CMK (cell line): ENCODE measurements around the gene CCDC167.

ENCODE experiments used
- DNase-seq: peaks from one replicate; pipeline ENCODE4 v3.0.0-alpha.2; 2010; ENCODE audit warnings: low read depth

Gene CCDC167

DNA sequence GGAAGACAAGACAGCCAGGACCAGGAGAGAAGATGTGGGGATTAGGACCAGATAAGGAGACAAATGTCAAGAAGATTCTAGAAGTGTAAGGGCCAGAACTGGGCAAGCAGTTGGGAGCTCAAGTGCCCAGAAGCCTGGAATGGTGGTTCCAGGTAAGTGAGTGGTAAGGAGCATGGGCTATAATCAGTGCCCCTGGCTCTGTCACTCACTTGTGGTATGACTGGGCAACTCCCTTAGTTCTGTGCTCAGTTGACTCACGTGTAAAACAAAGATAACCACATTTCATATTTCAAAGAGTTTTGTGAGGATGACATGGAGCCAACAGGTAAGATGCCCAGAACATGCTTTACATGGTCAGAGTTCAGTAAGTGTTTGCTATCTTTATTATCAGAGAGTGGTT is 11.2 kb downstream of the CCDC167 start:
- no peak for DNase-seq

GRCh38 chr6:37487591-37488380 is 11.9 kb downstream of the CCDC167 start:
- DNase-seq, result no peak

DNA sequence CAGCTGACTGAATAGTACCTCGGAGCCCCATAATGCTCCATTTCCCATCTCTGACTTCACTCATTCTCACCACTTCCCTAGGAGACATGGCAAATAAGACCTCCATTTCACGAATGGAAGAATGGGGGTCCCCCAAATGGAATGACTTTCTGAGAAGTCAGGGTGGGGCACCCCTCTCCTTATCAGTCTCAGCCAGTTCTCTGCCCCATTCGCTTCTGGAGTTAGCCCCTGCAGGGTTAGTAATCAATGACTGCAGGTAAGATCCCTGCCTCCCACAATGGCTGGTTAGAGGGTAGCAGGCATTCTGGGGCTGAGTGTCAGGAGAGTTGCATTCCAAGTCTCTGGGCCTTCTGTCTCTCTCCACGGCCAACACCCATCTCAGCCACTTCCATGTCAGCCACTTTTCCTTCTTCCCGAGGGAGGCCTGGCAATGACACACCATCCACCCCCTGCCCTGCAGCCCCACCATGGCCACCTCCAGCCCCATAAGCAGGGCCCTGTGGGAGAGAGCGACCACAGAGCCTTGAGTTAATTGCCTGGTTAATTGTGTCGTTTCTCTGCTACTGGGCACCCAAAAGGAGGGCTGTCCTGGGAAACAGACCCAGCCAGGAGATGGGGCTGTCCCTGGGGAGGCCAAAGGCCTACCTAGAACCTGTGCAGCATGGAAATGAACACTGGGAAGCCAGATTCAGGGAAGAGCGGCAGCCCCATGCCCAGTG is 13.4 kb downstream of the CCDC167 start:
- DNase-seq, result no peak

- DNase-seq, result no peak
Measured at GRCh38 chr6:37485291-37485702, 14.4 kb downstream of the CCDC167 start.

DNA sequence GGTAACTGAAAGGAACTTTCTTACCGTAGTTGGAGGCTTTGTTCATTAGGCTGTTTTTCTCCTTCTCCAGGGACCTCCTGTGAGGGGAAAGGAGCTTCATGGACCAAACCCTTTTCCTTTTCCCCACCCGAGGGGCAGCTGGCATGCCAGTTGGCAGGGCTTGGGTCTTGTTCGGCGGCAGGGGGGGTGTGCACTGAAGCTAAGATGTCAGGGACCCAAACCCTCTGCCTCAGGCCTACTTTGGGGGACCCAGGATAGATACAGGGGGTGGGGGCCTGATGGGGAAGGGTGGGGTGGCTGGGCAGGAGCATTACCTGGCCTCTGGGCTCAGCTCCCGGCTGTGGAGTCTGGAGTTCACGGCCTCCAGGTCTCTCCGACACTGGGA is 14.9 kb downstream of the CCDC167 start:
- no peak for DNase-seq

- DNase-seq, result no peak
Measured at GRCh38 chr6:37483917-37484785, 15.5 kb downstream of the CCDC167 start.

DNA sequence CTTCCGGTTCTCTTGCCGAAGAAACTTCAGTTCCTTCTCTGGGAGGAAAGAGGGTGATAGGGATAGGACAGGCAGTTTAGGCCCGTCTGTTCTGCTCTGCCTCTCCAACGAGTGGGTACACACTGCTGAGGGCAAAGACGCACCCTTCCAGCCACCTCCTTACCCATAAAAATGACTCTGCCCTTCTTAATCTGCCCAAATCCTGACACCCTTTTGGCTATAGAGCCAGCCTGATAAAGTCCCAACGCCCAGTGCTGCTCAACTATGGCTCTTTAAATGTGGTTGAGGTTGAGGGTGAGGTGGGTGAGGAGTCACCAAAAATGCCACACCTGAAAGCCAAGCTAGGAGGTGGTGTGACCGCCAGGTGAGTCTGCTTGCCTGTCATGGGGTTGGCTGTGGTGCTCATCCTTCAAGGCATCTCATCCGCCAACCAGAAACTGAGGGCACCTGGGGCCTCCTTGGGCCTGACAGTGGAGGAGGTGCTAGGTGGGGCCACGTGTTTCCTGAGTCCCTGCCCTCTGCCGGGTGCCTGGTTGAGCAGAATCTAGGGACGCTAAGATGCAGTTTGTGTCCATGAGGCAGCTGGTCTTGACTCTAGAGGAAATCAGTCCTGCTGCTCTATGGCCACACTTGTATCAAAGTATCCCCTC is 16.3 kb downstream of the CCDC167 start:
- no peak for DNase-seq

DNA sequence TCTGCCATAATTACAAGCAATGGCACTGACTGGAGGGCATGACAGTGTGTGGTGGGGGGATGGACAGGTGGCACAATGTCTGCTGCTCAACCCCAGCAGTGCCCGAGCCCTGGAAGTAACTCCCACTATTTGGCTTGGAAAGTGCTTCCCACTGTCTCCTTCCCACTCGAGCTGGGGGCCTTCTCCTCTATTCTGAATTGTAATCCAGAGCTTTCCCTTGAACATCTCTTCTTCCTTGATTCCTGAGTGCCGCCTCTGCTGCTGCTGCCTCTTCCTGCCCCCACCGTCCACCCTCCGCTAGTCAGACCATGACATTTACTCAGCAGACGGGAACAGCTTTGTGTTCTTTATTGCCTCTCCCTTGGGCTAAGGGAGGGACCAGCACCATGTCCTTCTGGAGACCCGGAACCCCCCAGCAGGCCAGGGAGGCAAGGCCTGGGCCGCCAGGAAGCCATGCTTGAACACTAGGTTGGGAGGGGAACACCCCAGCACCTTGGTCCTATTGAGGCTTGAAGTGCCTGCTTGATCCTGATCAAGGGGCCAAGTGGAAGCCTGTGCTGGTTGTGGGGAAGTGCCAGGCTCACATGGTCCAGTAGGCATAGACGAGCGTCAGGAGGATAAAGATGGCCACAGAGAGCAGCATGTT is 17.0 kb downstream of the CCDC167 start:
- no peak for DNase-seq

- no peak for DNase-seq
Measured at GRCh38 chr6:37481711-37482605, 17.7 kb downstream of the CCDC167 start.

- DNase-seq, result no peak
Measured at GRCh38 chr6:37480951-37481534, 18.6 kb downstream of the CCDC167 start.

DNA sequence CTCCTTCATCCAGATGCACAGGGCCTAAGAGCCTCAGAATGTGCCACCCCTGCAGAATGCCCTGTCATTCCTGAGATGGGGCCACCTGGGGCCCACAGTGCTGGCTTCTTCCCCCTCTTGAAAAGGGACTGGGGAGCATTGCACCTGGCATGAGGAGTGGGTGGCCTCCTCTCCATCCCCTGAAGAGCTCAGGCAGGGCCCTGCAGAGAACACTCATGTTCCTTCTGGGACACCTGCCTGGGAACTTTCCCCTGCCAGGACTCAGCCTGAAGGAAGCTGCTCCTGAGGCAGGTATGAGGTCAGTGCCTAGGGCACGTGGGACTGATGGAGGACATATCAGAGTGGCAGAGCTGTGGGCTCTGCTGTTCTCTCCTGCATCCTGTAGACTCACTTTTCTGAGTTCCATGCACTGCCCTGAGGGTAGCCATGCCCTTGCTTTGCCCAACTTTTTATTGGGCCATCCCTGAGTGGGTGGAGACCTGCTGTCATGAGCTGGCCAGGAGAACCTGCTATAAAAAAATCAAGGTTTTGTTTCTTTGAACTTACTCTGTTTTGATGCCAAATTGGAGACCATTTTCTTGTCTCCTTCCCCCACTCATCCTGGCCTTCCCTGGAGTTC is 19.5 kb downstream of the CCDC167 start:
- DNase-seq, result no peak

GRCh38 chr6:37479266-37479854 is 20.3 kb downstream of the CCDC167 start:
- no peak for DNase-seq

DNA sequence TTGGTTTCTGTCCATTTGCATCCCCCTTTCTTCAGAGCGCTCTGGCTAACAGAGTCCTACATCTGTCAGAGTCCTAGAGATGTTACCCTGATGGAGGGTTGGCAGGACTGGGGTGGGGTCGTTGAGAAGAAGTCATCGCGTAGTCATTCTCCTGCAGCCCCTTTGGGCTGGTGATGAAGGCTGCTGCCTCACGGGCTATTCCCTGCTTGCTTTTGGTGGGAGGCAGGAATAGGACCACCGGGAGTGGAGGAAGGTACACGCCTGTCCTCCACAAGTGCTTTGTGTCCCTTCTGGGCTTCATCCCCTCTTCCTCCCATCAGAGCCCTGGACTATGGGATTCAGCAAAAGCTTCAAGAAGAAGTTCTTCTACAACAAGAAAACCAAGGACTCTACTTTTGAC is 20.9 kb downstream of the CCDC167 start:
- no peak for DNase-seq

GRCh38 chr6:37477656-37478435 is 21.8 kb downstream of the CCDC167 start:
- no peak for DNase-seq

GRCh38 chr6:37477191-37477590 is 22.5 kb downstream of the CCDC167 start:
- DNase-seq, result no peak

GRCh38 chr6:37474316-37474715 is 25.4 kb downstream of the CCDC167 start:
- no peak for DNase-seq

DNA sequence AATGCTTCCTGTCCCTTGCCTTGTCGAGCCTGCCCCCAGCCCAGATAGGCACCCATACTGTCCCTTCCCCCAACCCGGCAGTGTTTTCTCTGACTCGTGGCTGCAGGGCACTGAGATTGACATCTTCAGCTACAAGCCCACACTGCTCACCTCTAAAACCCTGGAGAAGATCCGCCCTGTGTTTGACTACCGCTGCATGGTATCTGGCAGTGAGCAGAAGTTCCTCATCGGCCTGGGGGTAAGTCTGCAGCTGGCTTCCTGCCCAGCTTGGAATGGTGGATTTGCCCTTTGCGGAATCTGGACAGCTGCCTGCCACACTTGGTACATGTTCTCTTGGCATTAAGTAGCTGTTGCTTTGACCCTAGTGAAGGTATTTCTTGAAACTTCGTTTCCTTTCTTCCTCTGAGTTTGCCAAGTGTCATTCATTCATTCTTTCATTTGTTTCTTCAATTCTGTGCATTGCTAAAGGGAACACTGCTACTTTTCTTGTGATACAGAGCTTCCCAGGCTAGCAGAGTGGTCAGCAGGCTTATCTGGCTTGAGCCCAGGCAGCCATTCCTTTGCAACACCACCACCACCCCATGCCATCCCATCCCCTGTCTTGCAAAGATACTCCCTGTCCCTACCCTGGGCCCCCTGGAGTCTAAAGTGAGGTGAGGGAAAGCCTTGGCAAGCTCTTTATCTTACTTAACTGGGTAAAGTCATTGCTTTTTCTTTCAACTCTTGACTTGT is 26.2 kb downstream of the CCDC167 start:
- DNase-seq, result no peak

DNA sequence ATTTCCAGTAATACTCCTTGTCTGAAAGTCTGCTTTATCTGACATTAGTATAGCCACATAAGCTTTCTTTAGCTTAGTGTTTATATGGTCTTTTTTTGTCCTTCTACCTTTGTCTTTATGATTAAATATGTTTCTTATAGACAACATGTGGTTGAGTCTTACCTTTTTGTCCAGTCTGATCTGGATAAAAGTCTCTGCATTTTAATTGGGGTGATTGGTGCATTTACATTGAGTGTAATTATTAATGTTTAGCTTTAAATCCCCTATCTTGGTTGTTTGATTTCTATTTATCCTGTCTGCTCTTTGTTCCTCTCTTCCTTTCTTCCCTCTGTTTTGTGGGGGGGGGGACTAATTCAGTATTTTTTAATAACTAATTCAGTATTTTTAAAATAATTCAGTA is 32.0 kb downstream of the CCDC167 start:
- no peak for DNase-seq
